PC-3 (cell line): ENCODE data around the gene HNRNPH2. TPM values are rescaled to one million over a fixed set of nuclear protein-coding genes. Genes with fewer than 3 reads are reported as not detected.
A peak's percentile ranks its signal among the peaks of the same experiment; 100 is the strongest.

Experiments used
- ATAC-seq: fragments of 200-7000 bp; cut with Tn5 transposase; 2 replicates; pipeline ENCODE4 v1.9.1; 2020; ENCODE audit warnings: mild to moderate bottlenecking, moderate library complexity
- BruUV-seq: library from RNA; stranded (reverse); fragments of 400-500 nt; replicated peaks from 2 replicates; lab custom pipeline; 2021; lab: Mats Ljungman, UMichigan
- CTCF ChIA-PET: fragments of 300-600 bp; sonication (Branson Sonifier 250); formaldehyde crosslinking; loops from one replicate; lab custom pipeline; 2022; ENCODE audit warnings: antibody characterized with exemption; lab: Charles Lee
- POLR2A ChIA-PET: fragments of 300-600 bp; sonication (Branson Sonifier 250); formaldehyde crosslinking; loops from one replicate; lab custom pipeline; 2022; ENCODE audit warnings: antibody characterized with exemption; ENCODE audit not compliant: unreplicated experiment; lab: Charles Lee
- DNase-seq: peaks from one replicate; pipeline ENCODE4 v3.0.0-alpha.2; 2015
- H2AFZ ChIP-seq: fragments of 300-600 bp; sonication (generic); 2 replicates; pipeline ENCODE4 v1.6.0; 2016; ENCODE audit warnings: antibody characterized with exemption, low read length
- H3F3A ChIP-seq: fragments of 300-600 bp; sonication (generic); one replicate; pipeline ENCODE4 v1.6.0; 2017; ENCODE audit warnings: antibody characterized with exemption, low read length, control low read depth, mild to moderate bottlenecking; ENCODE audit not compliant: unreplicated experiment
- H3K27ac ChIP-seq: fragments of 300-600 bp; sonication (generic); 2 replicates; pipeline ENCODE4 v1.5.1; 2016; ENCODE audit warnings: mild to moderate bottlenecking, low read length
- H3K27me3 ChIP-seq: fragments of 300-600 bp; sonication (generic); 2 replicates; pipeline ENCODE4 v1.6.1; 2016; ENCODE audit warnings: low read length, mixed read lengths
- H3K36me3 ChIP-seq: fragments of 300-600 bp; sonication (generic); 2 replicates; pipeline ENCODE4 v1.6.1; 2016; ENCODE audit warnings: low read depth, mixed run types, low read length, mixed read lengths
- H3K4me1 ChIP-seq: fragments of 300-600 bp; sonication (generic); 2 replicates; pipeline ENCODE4 v1.5.1; 2016; ENCODE audit warnings: low read length; ENCODE audit not compliant: insufficient read depth
- H3K4me2 ChIP-seq: fragments of 300-600 bp; sonication (generic); 2 replicates; pipeline ENCODE4 v1.6.0; 2016; ENCODE audit warnings: low read length
- H3K4me3 ChIP-seq: fragments of 300-600 bp; sonication (generic); 2 replicates; pipeline ENCODE4 v1.5.1; 2016; ENCODE audit warnings: mild to moderate bottlenecking, low read length, mixed read lengths
- H3K79me2 ChIP-seq: fragments of 300-600 bp; sonication (generic); 2 replicates; pipeline ENCODE4 v1.6.1; 2017; ENCODE audit warnings: low read length, mixed read lengths
- H3K9ac ChIP-seq: fragments of 300-600 bp; sonication (generic); 2 replicates; pipeline ENCODE4 v1.6.0; 2016; ENCODE audit warnings: mild to moderate bottlenecking, low read length
- H3K9me2 ChIP-seq: fragments of 300-600 bp; sonication (generic); replicated peaks from 2 replicates; pipeline ENCODE4 v1.6.1; 2016; ENCODE audit warnings: mixed run types, low read length, mixed read lengths
- H3K9me3 ChIP-seq: fragments of 300-600 bp; sonication (generic); 2 replicates; pipeline ENCODE4 v1.6.1; 2016; ENCODE audit warnings: low read length, mixed read lengths
- H4K20me1 ChIP-seq: fragments of 300-600 bp; sonication (generic); 2 replicates; pipeline ENCODE4 v1.6.1; 2016; ENCODE audit warnings: low read length, mixed read lengths
- CTCF ChIP-seq: fragments of 300-600 bp; sonication (generic); conservative IDR thresholded peaks from 2 replicates; pipeline ENCODE4 v1.5.1; 2017; ENCODE audit warnings: antibody characterized with exemption, low read depth, mild to moderate bottlenecking, low read length
- EZH2 ChIP-seq: fragments of 300-600 bp; sonication (generic); IDR thresholded peaks from one replicate; pipeline ENCODE4 v1.6.1; 2017; ENCODE audit warnings: antibody characterized with exemption, mild to moderate bottlenecking, low read length; ENCODE audit not compliant: unreplicated experiment
- EZH2phosphoT487 ChIP-seq: fragments of 300-600 bp; sonication (generic); IDR thresholded peaks from 2 replicates; pipeline ENCODE4 v1.6.1; 2018; ENCODE audit warnings: mild to moderate bottlenecking, antibody characterized with exemption, low read length, borderline replicate concordance
- intact Hi-C: fragments of 100-400 bp; cut with micrococcal nuclease; formaldehyde crosslinking; loops from 2 replicates; pipeline ENCODE4 v1.9.0; 2023
- total RNA-seq: library from RNA; depleted of rRNA; stranded (reverse); fragments of >200 nt; gene quantifications from 2 replicates; pipeline ENCODE4 v1.2.3, GENCODE V29; 2014

HNRNPH2 gene
- total RNA-seq, 1 experiment from 2014 or later: 54.8 TPM

GRCh38 chrX:101429934-101430333 lies 21.9 kb downstream of the HNRNPH2 start:
- Histone ChIP-seq H3K36me3 (no peaks in the 10 kb centered on the region), H3K9me2 (no peaks in the 10 kb centered on the region), H4K20me1 (no peaks in the 10 kb centered on the region), H3K27ac (peak overlapping the region; percentile 49), H3K4me3 (no peak overlapping the region), H3K4me1 (peaks cover 13% of the 10 kb centered on the region), H3K9ac (no peak overlapping the region), H3F3A (no peaks in the 10 kb centered on the region), H3K4me2 (peak overlapping the region; percentile 41), H2AFZ (no peak overlapping the region), H3K79me2 (no peaks in the 10 kb centered on the region), H3K27me3 (no peaks in the 10 kb centered on the region), H3K9me3 (no peaks in the 10 kb centered on the region)
- DNase-seq (peak; percentile 35), ATAC-seq (peak; percentile 57)
- TF ChIP-seq EZH2 (no peak), CTCF (no peak), EZH2phosphoT487 (no peak)
- intact Hi-C loops: no loop called here
- BruUV-seq: no TSS peak
- CTCF ChIA-PET: no interaction called here
- POLR2A ChIA-PET: no interaction called here

GRCh38 chrX:101430457-101431078 lies 22.5 kb downstream of the HNRNPH2 start:
- no peaks in the 10 kb centered on the region for H3K79me2 ChIP-seq
- no peaks in the 10 kb centered on the region for H3K9me3 ChIP-seq
- H3K4me3 ChIP-seq: no peak overlapping the region
- TF ChIP-seq CTCF (no peak), EZH2 (no peak), EZH2phosphoT487 (no peak)
- H3K4me1 ChIP-seq: peaks cover 13% of the 10 kb centered on the region
- intact Hi-C loops: no loop called here
- peak overlapping the region; percentile 41 for H3K4me2 ChIP-seq
- H3K36me3 ChIP-seq: no peaks in the 10 kb centered on the region
- H2AFZ ChIP-seq: no peak overlapping the region
- ChIA-PET POLR2A (no interaction called here), CTCF (no interaction called here)
- BruUV-seq: no TSS peak
- ATAC-seq (peak; percentile 53; the same call in 1 of the 2 replicates), DNase-seq (peak; percentile 40)
- H3F3A ChIP-seq: no peaks in the 10 kb centered on the region
- H3K9ac ChIP-seq: no peak overlapping the region
- H3K27ac ChIP-seq: peak overlapping the region; percentile 49
- no peaks in the 10 kb centered on the region for H4K20me1 ChIP-seq
- H3K9me2 ChIP-seq: no peaks in the 10 kb centered on the region
- no peaks in the 10 kb centered on the region for H3K27me3 ChIP-seq

- no peak overlapping the region for H3K27ac ChIP-seq
- no peaks in the 10 kb centered on the region for H3K9me2 ChIP-seq
- BruUV-seq: no TSS peak
- CTCF ChIA-PET: no interaction called here
- H4K20me1 ChIP-seq: no peaks in the 10 kb centered on the region
- peaks cover 3% of the 10 kb centered on the region; the same call in 1 of the 2 replicates for H3K27me3 ChIP-seq
- no peak overlapping the region for H3K9ac ChIP-seq
- H3K4me2 ChIP-seq: no peak overlapping the region
- no peaks in the 10 kb centered on the region for H3F3A ChIP-seq
- H3K79me2 ChIP-seq: no peaks in the 10 kb centered on the region
- H2AFZ ChIP-seq: no peak overlapping the region
- no peaks in the 10 kb centered on the region for H3K4me1 ChIP-seq
- TF ChIP-seq EZH2 (no peak), CTCF (no peak), EZH2phosphoT487 (no peak)
- H3K36me3 ChIP-seq: no peaks in the 10 kb centered on the region
- H3K9me3 ChIP-seq: no peaks in the 10 kb centered on the region
- no peak overlapping the region for H3K4me3 ChIP-seq
- ATAC-seq (no peak), DNase-seq (no peak)
- POLR2A ChIA-PET: no interaction called here
- intact Hi-C loops: no loop called here
Observed at GRCh38 chrX:101442085-101442484, 34.1 kb downstream of the HNRNPH2 start.
